Mucosa of descending colon (tissue), 3 donors: Measurements from ENCODE around the gene PRKAB1. TPM values are rescaled to one million over a fixed set of nuclear protein-coding genes. Genes with fewer than 3 reads are reported as not detected.
"Not testable (repeated sequence)": the region's sequence is repeated elsewhere in the genome, so short reads cannot be mapped to it uniquely, and the experiment has no call there.

Source experiments
- ATAC-seq: fragments of 200-7000 bp; cut with Tn5 transposase; one replicate; pipeline ENCODE4 v1.9.1; 2020; ENCODE audit warnings: mild to moderate bottlenecking, moderate library complexity
- DNase-seq, 3 donors: peaks; one replicate each; pipeline ENCODE4 v3.0.0-alpha.2; 2020
- H3K36me3 ChIP-seq: fragments of 200-600 bp; one replicate; pipeline ENCODE4 v1.8.0; 2021; ENCODE audit warnings: low read depth, mild to moderate bottlenecking
- H3K4me1 ChIP-seq: fragments of 200-600 bp; one replicate; pipeline ENCODE4 v1.8.0; 2021; ENCODE audit warnings: low read depth, mild to moderate bottlenecking
- H3K4me3 ChIP-seq: fragments of 200-600 bp; one replicate; pipeline ENCODE4 v1.8.0; 2021; ENCODE audit warnings: mild to moderate bottlenecking
- H3K9me3 ChIP-seq: fragments of 200-600 bp; one replicate; pipeline ENCODE4 v1.8.0; 2021; ENCODE audit warnings: mild to moderate bottlenecking
- intact Hi-C, 2 donors: fragments of 100-400 bp; cut with DNase I in 1 of 2; cut with micrococcal nuclease in 1 of 2; formaldehyde crosslinking; loops; one replicate each; pipeline versions ENCODE4 v1.11.0 to v1.11.1; 2022; cut with DNase I, micrococcal nuclease
- total RNA-seq, 3 donors: library from RNA; stranded (reverse); fragmentation: NEBNext Ultra II Directional in 2 of 3; extraction: Animal tissue kit (Norgen Biotek cat#: 25700) in 2 of 3; gene quantifications; one replicate each; pipeline versions ENCODE4 v1.2.1 to v1.2.4, GENCODE V29; 2021 to 2023
- TF ChIP-seq, protein P1 (sequence below): fragments of 200-600 bp; IDR thresholded peaks from one replicate; pipeline ENCODE4 v1.8.0; 2022; ENCODE audit warnings: antibody characterized with exemption, mild to moderate bottlenecking
- donor health status: DM: no; HTN: no; CAD: no; lungs with moderate emphysema.
- donor health status: DM: no; HTN: no; CAD: no.
- donor health status: DM: no; HTN: yes; CAD: no.

PRKAB1 gene
- total RNA-seq, 3 donors from 2014 or later: 63.8 to 127 (median 90.1) TPM

- TF ChIP-seq, protein P1, sequence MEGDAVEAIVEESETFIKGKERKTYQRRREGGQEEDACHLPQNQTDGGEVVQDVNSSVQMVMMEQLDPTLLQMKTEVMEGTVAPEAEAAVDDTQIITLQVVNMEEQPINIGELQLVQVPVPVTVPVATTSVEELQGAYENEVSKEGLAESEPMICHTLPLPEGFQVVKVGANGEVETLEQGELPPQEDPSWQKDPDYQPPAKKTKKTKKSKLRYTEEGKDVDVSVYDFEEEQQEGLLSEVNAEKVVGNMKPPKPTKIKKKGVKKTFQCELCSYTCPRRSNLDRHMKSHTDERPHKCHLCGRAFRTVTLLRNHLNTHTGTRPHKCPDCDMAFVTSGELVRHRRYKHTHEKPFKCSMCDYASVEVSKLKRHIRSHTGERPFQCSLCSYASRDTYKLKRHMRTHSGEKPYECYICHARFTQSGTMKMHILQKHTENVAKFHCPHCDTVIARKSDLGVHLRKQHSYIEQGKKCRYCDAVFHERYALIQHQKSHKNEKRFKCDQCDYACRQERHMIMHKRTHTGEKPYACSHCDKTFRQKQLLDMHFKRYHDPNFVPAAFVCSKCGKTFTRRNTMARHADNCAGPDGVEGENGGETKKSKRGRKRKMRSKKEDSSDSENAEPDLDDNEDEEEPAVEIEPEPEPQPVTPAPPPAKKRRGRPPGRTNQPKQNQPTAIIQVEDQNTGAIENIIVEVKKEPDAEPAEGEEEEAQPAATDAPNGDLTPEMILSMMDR: no peak
- H3K4me3 ChIP-seq: no peak overlapping the region
- ATAC-seq (no peak), DNase-seq (no peak)
- no peaks in the 10 kb centered on the region for H3K9me3 ChIP-seq
- no peaks in the 10 kb centered on the region for H3K4me1 ChIP-seq
- H3K36me3 ChIP-seq: no peaks in the 10 kb centered on the region
- intact Hi-C loops: no loop called here
Measured at GRCh38 chr12:119704065-119704747, 36.3 kb downstream of the PRKAB1 start.

- no peak for DNase-seq
- TF ChIP-seq, protein P1: no peak
- no peak for ATAC-seq
- Histone ChIP-seq H3K9me3 (no peaks in the 10 kb centered on the region), H3K4me3 (no peak overlapping the region), H3K4me1 (no peaks in the 10 kb centered on the region), H3K36me3 (no peaks in the 10 kb centered on the region)
- intact Hi-C loops: no loop called here
Measured at GRCh38 chr12:119705182-119705581, 37.2 kb downstream of the PRKAB1 start.

DNA sequence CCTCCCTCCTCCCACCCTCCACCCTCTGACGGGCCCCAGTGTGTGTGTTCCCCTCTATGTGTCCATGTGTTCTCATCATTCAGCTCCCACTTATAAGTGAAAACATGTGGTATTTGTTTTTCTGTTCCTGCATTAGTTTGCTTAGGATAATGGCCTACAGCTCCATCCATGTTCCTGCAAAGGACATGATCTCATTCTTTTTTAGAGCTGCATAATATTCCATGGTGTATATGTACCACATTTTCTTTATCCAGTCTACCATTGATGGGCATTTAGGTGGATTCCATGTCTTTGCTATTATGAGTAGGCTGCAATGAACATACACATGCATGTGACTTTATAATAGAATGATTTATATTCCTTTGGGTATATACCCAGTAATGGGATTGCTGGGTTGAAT lies 38.5 kb downstream of the PRKAB1 start:
- ATAC-seq, DNase-seq, H3K4me3 ChIP-seq, H3K4me1 ChIP-seq, intact Hi-C loops, H3K36me3 ChIP-seq, H3K9me3 ChIP-seq: not testable (repeated sequence)

DNA sequence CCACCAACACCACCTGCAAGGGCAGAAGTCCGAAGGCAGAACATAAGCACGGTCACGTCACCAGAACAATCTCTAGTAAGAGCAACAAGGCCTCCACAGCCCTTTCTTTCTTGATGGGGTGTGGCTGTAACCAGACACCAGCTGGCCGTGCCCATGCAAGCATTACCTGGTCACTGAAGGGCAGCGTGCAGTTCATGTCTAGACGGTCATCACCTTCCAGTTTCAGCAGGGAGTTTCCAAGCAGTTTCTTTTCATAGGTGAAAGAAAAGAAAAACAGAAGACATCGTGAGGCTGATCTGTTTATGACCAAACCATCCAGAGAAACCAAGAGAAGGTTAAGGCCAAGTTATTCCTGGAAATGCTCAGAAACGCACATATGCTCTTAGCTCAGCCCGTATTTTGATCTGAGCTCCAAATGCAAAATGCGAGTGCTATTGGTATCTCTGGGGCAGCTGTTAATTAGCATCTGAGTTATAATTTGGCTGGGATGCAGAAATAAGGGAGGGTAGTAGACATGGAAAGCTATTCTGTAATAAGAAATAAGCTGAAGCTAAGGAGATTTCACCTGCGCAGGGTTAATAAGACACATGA lies 42.5 kb downstream of the PRKAB1 start:
- H3K4me3 ChIP-seq: no peak overlapping the region
- ATAC-seq: no peak
- TF ChIP-seq, protein P1: no peak
- DNase-seq: no peak
- H3K9me3 ChIP-seq: no peaks in the 10 kb centered on the region
- intact Hi-C loops: no loop called here
- H3K4me1 ChIP-seq: no peaks in the 10 kb centered on the region
- H3K36me3 ChIP-seq: no peaks in the 10 kb centered on the region

DNA sequence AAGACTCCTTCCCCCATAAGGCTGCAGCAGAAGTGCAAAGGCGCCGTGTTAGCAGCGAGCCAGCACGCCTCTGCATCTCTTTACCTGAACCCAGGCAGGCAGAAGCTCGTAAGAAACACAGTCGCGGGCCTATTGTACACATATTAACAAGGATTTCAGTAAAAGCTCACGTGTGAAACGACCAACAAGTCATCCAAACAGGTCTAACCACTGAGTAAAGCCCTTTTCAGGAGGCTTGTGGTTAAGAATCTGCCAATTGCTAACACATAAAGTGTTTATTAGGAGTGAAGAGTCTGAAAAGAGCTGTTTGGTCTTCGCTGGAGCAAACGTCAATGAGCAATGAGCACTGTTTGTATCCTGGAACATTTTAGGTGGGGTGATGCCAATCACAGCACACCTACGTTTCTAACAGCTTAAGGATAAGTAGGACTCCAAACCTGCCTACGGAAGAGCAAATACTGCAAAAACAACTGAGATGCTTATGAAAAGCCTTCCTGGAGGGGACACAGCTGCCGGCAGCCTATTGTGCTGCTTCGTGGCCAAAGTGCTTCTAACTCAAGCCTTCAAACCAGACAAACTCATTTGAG lies 43.1 kb downstream of the PRKAB1 start:
- no peak for ATAC-seq
- TF ChIP-seq, protein P1: no peak

DNA sequence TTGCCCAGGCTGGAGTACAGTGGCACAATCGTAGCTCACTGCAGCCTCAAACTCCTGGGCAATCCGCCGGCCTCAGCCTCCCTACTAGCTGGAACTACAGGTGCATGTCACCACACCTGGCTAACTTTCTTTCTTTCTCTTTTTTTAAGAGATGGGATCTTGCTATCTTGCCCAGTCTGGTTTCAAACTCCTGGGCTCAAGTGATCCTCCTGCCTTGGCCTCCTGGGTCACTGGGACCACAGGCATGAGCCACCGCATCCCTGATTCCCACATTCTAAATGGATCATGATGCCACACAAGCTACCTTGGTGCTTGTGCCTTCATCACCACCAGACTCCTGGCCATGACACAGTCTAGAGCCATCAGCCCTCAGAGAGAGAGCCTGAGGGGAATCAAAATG lies 43.8 kb downstream of the PRKAB1 start:
- intact Hi-C loops: no loop called here
- H3K4me1 ChIP-seq: peaks cover 7% of the 10 kb centered on the region
- ATAC-seq (no peak), DNase-seq (no peak)
- no peaks in the 10 kb centered on the region for H3K36me3 ChIP-seq
- TF ChIP-seq, protein P1: no peak
- H3K9me3 ChIP-seq: no peaks in the 10 kb centered on the region
- no peak overlapping the region for H3K4me3 ChIP-seq

More for the DNA sequence above, 43.1 kb downstream of the PRKAB1 start:
- H3K4me3 ChIP-seq: no peak overlapping the region
- intact Hi-C loops: no loop called here
- no peak for DNase-seq
- no peaks in the 10 kb centered on the region for H3K36me3 ChIP-seq
- H3K9me3 ChIP-seq: no peaks in the 10 kb centered on the region
- H3K4me1 ChIP-seq: peaks cover 3% of the 10 kb centered on the region
